ENCODE data around the gene RUBCNL. TPM values are rescaled to one million over a fixed set of nuclear protein-coding genes. Genes with fewer than 3 reads are reported as not detected.

Gene RUBCNL
- polyA plus RNA-seq, 1 experiment: 0.36 TPM

GRCh38 chr13:46341112-46341711 lies 45.8 kb downstream of the RUBCNL start:
- Histone ChIP-seq H3K36me3 (ENCODE audit: control insufficient read depth, insufficient read depth, low read length) (no peaks in the 10 kb centered on the region), H3K4me3 (ENCODE audit: low read depth, low read length) (no peak overlapping the region), H3K27me3 (ENCODE audit: control insufficient read depth, insufficient read depth, low read length) (peaks cover 2% of the 10 kb centered on the region)
- DNase-seq (ENCODE audit: low read depth): no peak
- TF ChIP-seq CTCF (IDR thresholded peaks at IDR 0.05; ENCODE audit: insufficient read depth, low read depth, low read length): no peak
- ChIA-PET POLR2A (no interaction called here), CTCF (no interaction called here)

DNA sequence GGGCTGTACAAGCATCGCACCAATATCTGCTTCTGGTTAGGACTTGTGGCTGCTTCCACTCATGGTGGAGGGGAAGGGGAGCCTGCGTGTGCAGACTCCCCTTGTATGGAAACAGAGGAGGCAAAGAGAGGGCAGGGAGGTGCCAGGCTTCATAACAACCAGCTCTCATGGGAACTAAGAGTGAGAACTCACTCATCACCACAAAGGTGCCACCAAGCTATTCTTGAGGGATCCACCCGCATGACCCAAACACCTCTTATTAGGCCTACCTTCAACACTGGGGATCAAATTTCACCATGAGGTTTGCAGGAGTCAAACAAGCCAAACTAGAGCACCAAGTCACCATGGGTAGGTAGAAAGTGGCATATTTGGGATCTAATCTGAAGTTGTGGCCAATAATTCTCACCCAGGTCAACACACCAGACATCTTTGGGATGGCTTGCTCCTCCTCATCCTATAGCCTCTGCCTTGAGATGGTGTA lies 46.4 kb downstream of the RUBCNL start:
- POLR2A ChIA-PET: no interaction called here
- no peaks in the 10 kb centered on the region for H3K36me3 ChIP-seq (ENCODE audit: control insufficient read depth, insufficient read depth, low read length)
- H3K27me3 ChIP-seq (ENCODE audit: control insufficient read depth, insufficient read depth, low read length): peaks cover 2% of the 10 kb centered on the region
- no peak for TF ChIP-seq CTCF (IDR thresholded peaks at IDR 0.05; ENCODE audit: insufficient read depth, low read depth, low read length)
- H3K4me3 ChIP-seq (ENCODE audit: low read depth, low read length): no peak overlapping the region
- no peak for DNase-seq (ENCODE audit: low read depth)
- CTCF ChIA-PET: no interaction called here

DNA sequence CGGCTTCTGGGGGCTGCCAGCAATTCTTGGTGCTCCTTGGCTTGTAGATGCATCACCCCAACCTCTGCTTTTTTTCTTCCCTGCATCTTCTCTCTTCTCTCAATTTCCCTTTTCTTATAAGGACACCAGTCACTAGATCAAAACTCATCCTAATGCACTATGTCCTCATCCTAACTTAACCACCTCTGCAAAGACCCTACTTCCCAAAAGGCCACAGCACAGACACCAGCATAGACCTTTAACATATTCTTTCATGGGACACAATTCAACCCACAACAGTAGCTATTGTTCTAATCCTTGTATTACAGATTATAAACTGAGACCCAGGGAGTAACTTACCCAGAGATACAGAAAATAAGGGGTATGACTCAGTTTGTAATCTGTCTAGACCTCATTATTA lies 47.0 kb downstream of the RUBCNL start:
- DNase-seq (ENCODE audit: low read depth): no peak
- peaks cover 2% of the 10 kb centered on the region for H3K27me3 ChIP-seq (ENCODE audit: control insufficient read depth, insufficient read depth, low read length)
- TF ChIP-seq CTCF (IDR thresholded peaks at IDR 0.05; ENCODE audit: insufficient read depth, low read depth, low read length): no peak
- no peaks in the 10 kb centered on the region for H3K36me3 ChIP-seq (ENCODE audit: control insufficient read depth, insufficient read depth, low read length)
- CTCF ChIA-PET: no interaction called here
- POLR2A ChIA-PET: no interaction called here
- H3K4me3 ChIP-seq (ENCODE audit: low read depth, low read length): no peak overlapping the region

DNA sequence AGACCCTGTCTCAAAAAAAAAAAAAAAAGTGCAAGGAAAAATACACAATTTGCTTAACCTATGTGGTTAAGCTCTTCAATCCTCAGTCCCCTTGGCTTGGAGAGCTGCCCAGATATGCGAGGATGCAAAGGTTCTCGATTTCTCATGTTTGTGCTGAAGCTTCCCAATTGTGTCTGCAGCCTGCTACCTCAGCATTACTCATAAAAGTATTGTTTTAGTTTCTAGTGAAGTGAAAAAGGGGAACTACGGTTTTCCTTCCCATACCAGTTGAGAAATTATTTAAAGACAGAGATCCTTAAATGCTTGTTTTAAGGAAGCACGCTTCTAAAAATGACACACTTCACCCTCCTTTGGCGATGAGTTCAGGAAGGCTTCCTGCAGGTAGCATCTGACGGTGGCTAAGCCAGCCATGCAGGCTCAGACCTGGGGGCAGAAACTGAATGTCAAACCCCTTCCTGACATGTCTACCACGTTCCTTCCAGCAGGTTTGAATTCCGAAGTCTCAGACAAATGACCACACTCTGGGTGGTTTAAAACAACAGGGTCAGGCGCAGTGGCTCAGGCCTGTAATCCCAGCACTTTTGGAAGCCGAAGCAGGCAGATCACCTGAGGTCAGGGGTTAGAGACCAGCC lies 47.9 kb downstream of the RUBCNL start:
- Histone ChIP-seq H3K4me3 (ENCODE audit: low read depth, low read length) (no peak overlapping the region), H3K27me3 (ENCODE audit: control insufficient read depth, insufficient read depth, low read length) (peaks cover under 1% of the 10 kb centered on the region), H3K36me3 (ENCODE audit: control insufficient read depth, insufficient read depth, low read length) (no peaks in the 10 kb centered on the region)
- POLR2A ChIA-PET: no interaction called here
- no peak for TF ChIP-seq CTCF (IDR thresholded peaks at IDR 0.05; ENCODE audit: insufficient read depth, low read depth, low read length)
- CTCF ChIA-PET: interaction anchor here (0.6 kb wide), 2 partner anchors 976 to 1750 kb away, joined by 3 to 6 read pairs; no protein-coding TSS in a partner anchor
- no peak for DNase-seq (ENCODE audit: low read depth)

DNA sequence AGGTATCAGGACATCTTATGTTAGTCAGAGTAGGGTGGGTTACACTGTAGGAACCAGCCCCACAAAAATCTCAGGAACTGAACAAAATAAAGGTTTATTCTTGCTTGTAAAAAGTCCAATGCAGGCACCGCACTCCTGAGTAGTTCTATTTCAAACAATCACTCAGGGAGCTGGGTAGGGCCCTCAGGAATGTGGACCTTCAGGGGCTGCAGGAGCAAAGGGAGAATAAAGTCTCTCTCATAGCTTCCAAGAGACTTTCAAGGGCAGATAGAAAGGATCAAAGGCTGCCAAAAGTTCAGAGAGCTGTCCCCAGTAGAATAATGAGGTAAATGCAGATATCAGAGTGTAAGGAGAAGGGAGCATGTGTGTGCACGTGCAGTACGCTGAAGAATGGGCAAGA lies 49.4 kb downstream of the RUBCNL start:
- ChIA-PET CTCF (interaction anchor here (0.6 kb wide), 1 partner anchor 16 kb away, joined by 3 read pairs; no protein-coding TSS in a partner anchor), POLR2A (no interaction called here)
- no peaks in the 10 kb centered on the region for H3K36me3 ChIP-seq (ENCODE audit: control insufficient read depth, insufficient read depth, low read length)
- H3K4me3 ChIP-seq (ENCODE audit: low read depth, low read length): no peak overlapping the region
- TF ChIP-seq CTCF (IDR thresholded peaks at IDR 0.05; ENCODE audit: insufficient read depth, low read depth, low read length): no peak
- H3K27me3 ChIP-seq (ENCODE audit: control insufficient read depth, insufficient read depth, low read length): no peaks in the 10 kb centered on the region; the same call in none of the 2 replicates
- DNase-seq (ENCODE audit: low read depth): no peak

Measured in BJ (cell line).